Effector memory CD4-positive, alpha-beta T cell (primary cell): ENCODE results near the gene YDJC.

Experiments used
- DNase-seq, 3 donors: peaks; one replicate each; pipeline ENCODE4 v3.0.0-alpha.2; 2020
- H3K27ac ChIP-seq: 2 replicates; pipeline ENCODE4 v1.7.0; 2013; ENCODE audit warnings: mild to moderate bottlenecking, low read length, moderate library complexity; ENCODE audit not compliant: insufficient read depth, poor library complexity, severe bottlenecking
- H3K27me3 ChIP-seq: replicated peaks from 2 replicates; pipeline ENCODE4 v1.7.0; 2013; ENCODE audit warnings: mild to moderate bottlenecking, low read length; ENCODE audit not compliant: insufficient read depth, control insufficient read depth, poor library complexity, severe bottlenecking
- H3K36me3 ChIP-seq: 2 replicates; pipeline ENCODE4 v1.7.0; 2013; ENCODE audit warnings: mild to moderate bottlenecking, low read length, moderate library complexity; ENCODE audit not compliant: control insufficient read depth, insufficient read depth
- H3K4me1 ChIP-seq: 2 replicates; pipeline ENCODE4 v1.7.0; 2013; ENCODE audit warnings: low read length, mild to moderate bottlenecking; ENCODE audit not compliant: control insufficient read depth, insufficient read depth, poor library complexity, severe bottlenecking
- H3K4me3 ChIP-seq: 2 replicates; pipeline ENCODE4 v1.7.0; 2013; ENCODE audit warnings: low read length, low read depth, mild to moderate bottlenecking; ENCODE audit not compliant: insufficient read depth, poor library complexity, severe bottlenecking
- H3K9me3 ChIP-seq: 2 replicates; pipeline ENCODE4 v1.7.0; 2013; ENCODE audit warnings: mild to moderate bottlenecking, low read length, moderate library complexity; ENCODE audit not compliant: control insufficient read depth

Gene YDJC

DNA sequence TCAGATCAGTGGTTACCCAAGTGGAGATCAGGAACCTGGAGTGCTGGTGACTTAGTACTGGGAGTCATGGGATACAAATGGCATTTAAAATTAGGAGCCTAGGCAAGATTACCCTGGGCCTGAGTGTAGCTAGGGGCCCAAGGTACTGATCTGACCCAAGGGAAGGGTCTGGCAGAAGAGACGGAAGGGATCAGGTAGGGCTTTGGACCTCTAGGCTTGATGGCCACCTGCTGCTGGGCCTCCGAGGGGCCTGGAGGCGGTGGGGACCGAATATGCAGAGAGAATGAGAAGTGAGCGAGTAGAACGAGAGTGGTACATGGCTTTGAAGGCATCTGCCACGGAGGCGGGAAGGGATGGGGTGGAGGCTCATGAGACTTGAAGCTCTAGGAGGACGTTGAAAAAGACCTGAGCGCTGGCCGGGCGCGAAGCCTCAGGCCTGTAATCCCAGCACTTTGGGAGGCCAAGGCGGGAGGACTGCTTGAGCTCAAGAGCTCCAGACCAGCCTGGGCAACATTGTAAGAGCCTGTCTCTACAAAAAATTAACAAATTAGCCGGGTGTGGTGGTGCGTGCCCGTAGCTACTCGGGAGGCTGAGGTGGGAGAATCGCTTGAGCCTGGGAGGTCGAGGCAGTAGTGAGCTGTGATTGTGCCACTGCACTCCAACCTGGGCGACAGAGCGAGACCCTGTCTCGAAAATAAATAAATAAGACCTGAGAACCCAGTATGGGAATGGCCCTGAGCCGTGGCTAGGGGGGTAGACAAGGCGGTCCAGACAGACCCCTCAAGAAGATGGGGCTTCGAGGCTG, 35.4 kb upstream of the YDJC start:
- H3K27me3 ChIP-seq: no peaks in the 10 kb centered on the region
- peak overlapping the region; percentile 87 for H3K27ac ChIP-seq
- peaks cover 1% of the 10 kb centered on the region for H3K36me3 ChIP-seq
- H3K4me1 ChIP-seq: peaks cover 4% of the 10 kb centered on the region
- H3K9me3 ChIP-seq: no peaks in the 10 kb centered on the region
- H3K4me3 ChIP-seq: peak overlapping the region; percentile 79
- no peak for DNase-seq

GRCh38 chr22:21663738-21664137, 33.9 kb upstream of the YDJC start:
- Histone ChIP-seq H3K4me1 (peaks cover 4% of the 10 kb centered on the region), H3K4me3 (no peak overlapping the region), H3K27ac (no peak overlapping the region), H3K9me3 (no peaks in the 10 kb centered on the region), H3K27me3 (no peaks in the 10 kb centered on the region), H3K36me3 (no peaks in the 10 kb centered on the region)
- no peak for DNase-seq

GRCh38 chr22:21661991-21662390, 32.2 kb upstream of the YDJC start:
- Histone ChIP-seq H3K27ac (no peak overlapping the region), H3K36me3 (no peaks in the 10 kb centered on the region), H3K27me3 (no peaks in the 10 kb centered on the region), H3K4me3 (no peak overlapping the region), H3K9me3 (no peaks in the 10 kb centered on the region), H3K4me1 (peaks cover 10% of the 10 kb centered on the region)
- no peak for DNase-seq

- H3K27me3 ChIP-seq: no peaks in the 10 kb centered on the region
- no peak for DNase-seq
- no peak overlapping the region for H3K4me3 ChIP-seq
- peaks cover 14% of the 10 kb centered on the region for H3K4me1 ChIP-seq
- no peaks in the 10 kb centered on the region for H3K9me3 ChIP-seq
- H3K36me3 ChIP-seq: no peaks in the 10 kb centered on the region
- no peak overlapping the region for H3K27ac ChIP-seq
Measured at GRCh38 chr22:21660904-21661303, 31.1 kb upstream of the YDJC start.

GRCh38 chr22:21659864-21660525, 30.2 kb upstream of the YDJC start:
- H3K36me3 ChIP-seq: no peaks in the 10 kb centered on the region
- H3K9me3 ChIP-seq: no peaks in the 10 kb centered on the region
- DNase-seq: no peak
- peaks cover 10% of the 10 kb centered on the region for H3K4me1 ChIP-seq
- H3K27ac ChIP-seq: no peak overlapping the region
- no peak overlapping the region for H3K4me3 ChIP-seq
- no peaks in the 10 kb centered on the region for H3K27me3 ChIP-seq

- H3K27me3 ChIP-seq: no peaks in the 10 kb centered on the region
- H3K27ac ChIP-seq: peak overlapping the region; percentile 39
- H3K4me1 ChIP-seq: peaks cover 12% of the 10 kb centered on the region
- no peaks in the 10 kb centered on the region for H3K36me3 ChIP-seq
- peak overlapping the region; percentile 91 for H3K4me3 ChIP-seq
- peak; percentile 69 to 80 (median 69) for DNase-seq
- H3K9me3 ChIP-seq: no peaks in the 10 kb centered on the region
Measured at GRCh38 chr22:21657360-21658032, 27.7 kb upstream of the YDJC start.

GRCh38 chr22:21657020-21657359, 27.2 kb upstream of the YDJC start:
- H3K27me3 ChIP-seq: no peaks in the 10 kb centered on the region
- no peaks in the 10 kb centered on the region for H3K9me3 ChIP-seq
- H3K27ac ChIP-seq: no peak overlapping the region
- no peak for DNase-seq
- no peaks in the 10 kb centered on the region for H3K36me3 ChIP-seq
- peak overlapping the region; percentile 91 for H3K4me3 ChIP-seq
- peaks cover 17% of the 10 kb centered on the region for H3K4me1 ChIP-seq

DNA sequence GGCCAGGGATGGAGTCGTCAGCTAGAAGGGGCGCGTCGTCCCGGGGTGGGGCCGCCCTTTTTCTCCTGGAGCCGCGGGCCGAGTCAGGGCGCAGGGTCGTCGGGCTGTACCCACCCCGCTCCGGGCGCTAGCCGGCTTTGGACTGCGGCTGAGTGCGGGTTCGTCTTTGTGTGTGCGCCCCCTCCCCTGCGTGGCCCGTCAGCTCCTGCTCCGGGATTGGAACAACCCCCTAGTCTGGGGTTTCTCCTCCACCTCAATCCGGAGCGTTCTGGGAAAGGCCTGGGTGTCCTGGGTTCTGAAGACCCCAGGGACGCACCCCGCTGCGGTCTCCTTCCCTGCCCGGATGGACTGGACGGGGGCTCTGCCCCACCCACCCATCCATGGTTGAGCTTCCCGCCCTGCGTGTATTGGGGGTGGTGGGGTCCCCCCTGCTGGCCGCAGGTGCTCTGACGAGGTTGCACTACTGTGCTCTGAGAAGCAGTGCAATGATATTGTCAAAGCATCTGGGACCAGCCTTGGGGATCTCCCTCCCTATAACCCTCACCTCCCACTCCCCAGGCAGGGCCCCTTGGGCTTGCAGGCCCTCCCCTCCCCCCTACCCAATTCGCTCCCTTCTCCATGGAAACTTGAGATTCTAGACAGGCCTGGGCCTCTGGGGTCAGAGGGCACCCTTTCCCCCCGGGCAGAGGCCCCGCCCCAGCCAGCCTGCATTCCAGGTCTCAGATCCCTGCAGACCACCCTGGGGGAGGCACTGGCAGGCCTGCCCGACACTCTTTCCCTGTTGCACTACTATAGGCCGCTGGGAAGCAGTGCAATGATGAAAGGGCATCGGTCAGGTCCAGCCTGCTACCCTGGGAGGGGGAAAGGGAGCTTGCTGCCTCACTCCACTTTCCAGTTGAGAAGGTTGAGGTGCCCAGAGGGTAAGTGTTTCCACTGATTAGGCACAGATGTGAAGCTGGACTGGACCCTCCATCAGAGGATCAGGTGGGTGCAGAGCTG, 23.0 kb upstream of the YDJC start:
- no peaks in the 10 kb centered on the region for H3K36me3 ChIP-seq
- no peak for DNase-seq
- peak overlapping the region; percentile 61 for H3K4me3 ChIP-seq
- peaks cover 22% of the 10 kb centered on the region for H3K4me1 ChIP-seq
- no peaks in the 10 kb centered on the region for H3K9me3 ChIP-seq
- H3K27me3 ChIP-seq: no peaks in the 10 kb centered on the region
- H3K27ac ChIP-seq: no peak overlapping the region

- H3K27me3 ChIP-seq: no peaks in the 10 kb centered on the region
Measured at GRCh38 chr22:21652010-21652546, 22.3 kb upstream of the YDJC start.

More at GRCh38 chr22:21652010-21652546, 22.3 kb upstream of the YDJC start:
- Histone ChIP-seq H3K27ac (no peak overlapping the region), H3K4me1 (peaks cover 22% of the 10 kb centered on the region), H3K4me3 (peak overlapping the region; percentile 61), H3K9me3 (no peaks in the 10 kb centered on the region), H3K36me3 (no peaks in the 10 kb centered on the region)
- peak; percentile 58 to 76 (median 72) for DNase-seq
